GM23338 (cell line): ENCODE measurements around the gene NNMT. TPM values are rescaled to one million over a fixed set of nuclear protein-coding genes. Genes with fewer than 3 reads are reported as not detected.

Source experiments
- ATAC-seq: fragments of 200-7000 bp; cut with Tn5 transposase; 3 replicates; pipeline ENCODE4 v1.9.1; 2020
- DNase-seq: peaks from one replicate; pipeline ENCODE4 v3.0.0-alpha.2; 2015; ENCODE audit warnings: low spot score
- H2AFZ ChIP-seq: fragments of 200-600 bp; sonication (generic); 2 replicates; pipeline ENCODE4 v1.8.0; 2016; ENCODE audit warnings: antibody characterized with exemption, mild to moderate bottlenecking, moderate library complexity
- H3F3A ChIP-seq: fragments of 200-600 bp; sonication (generic); replicated peaks from 2 replicates; pipeline ENCODE4 v1.8.0; 2017; ENCODE audit warnings: antibody characterized with exemption, mixed run types, low read depth
- H3K27ac ChIP-seq: fragments of 200-600 bp; sonication (generic); 2 replicates; pipeline ENCODE4 v1.6.1; 2016; ENCODE audit warnings: low read depth
- H3K27me3 ChIP-seq: fragments of 200-600 bp; sonication (generic); 2 replicates; pipeline ENCODE4 v1.8.0; 2016; ENCODE audit warnings: mild to moderate bottlenecking, mixed run types, moderate library complexity; ENCODE audit not compliant: insufficient read depth
- H3K36me3 ChIP-seq: fragments of 200-600 bp; sonication (generic); 2 replicates; pipeline ENCODE4 v1.8.0; 2016; ENCODE audit warnings: mild to moderate bottlenecking; ENCODE audit not compliant: insufficient read depth
- H3K4me1 ChIP-seq: fragments of 200-600 bp; sonication (generic); 2 replicates; pipeline ENCODE4 v1.8.0; 2016; ENCODE audit warnings: mild to moderate bottlenecking, moderate library complexity; ENCODE audit not compliant: insufficient read depth
- H3K4me2 ChIP-seq: fragments of 200-600 bp; sonication (generic); 2 replicates; pipeline ENCODE4 v1.7.1; 2017; ENCODE audit warnings: mixed run types
- H3K4me3 ChIP-seq: fragments of 200-600 bp; sonication (generic); 2 replicates; pipeline ENCODE4 v1.6.1; 2016; ENCODE audit warnings: mixed run types
- H3K79me2 ChIP-seq: fragments of 200-600 bp; sonication (generic); replicated peaks from 2 replicates; pipeline ENCODE4 v1.8.0; 2017; ENCODE audit warnings: mild to moderate bottlenecking; ENCODE audit not compliant: insufficient read depth
- H3K9me2 ChIP-seq: fragments of 200-600 bp; sonication (generic); 2 replicates; pipeline ENCODE4 v1.8.0; 2017; ENCODE audit not compliant: insufficient read depth
- H4K20me1 ChIP-seq: fragments of 200-600 bp; sonication (generic); replicated peaks from 2 replicates; pipeline ENCODE4 v1.8.0; 2017; ENCODE audit warnings: mild to moderate bottlenecking; ENCODE audit not compliant: insufficient read depth
- H3K27ac Mint-ChIP-seq: 2 replicates; pipeline ENCODE4 v1.8.0; 2020; ENCODE audit warnings: inconsistent platforms, mild to moderate bottlenecking, moderate library complexity, mixed read lengths
- H3K27me3 Mint-ChIP-seq: 3 replicates; pipeline ENCODE4 v1.8.0; 2022; ENCODE audit warnings: low read depth, mild to moderate bottlenecking, moderate library complexity, mixed read lengths, inconsistent platforms; ENCODE audit not compliant: insufficient read depth, poor library complexity
- H3K36me3 Mint-ChIP-seq: 3 replicates; pipeline ENCODE4 v1.8.0; 2021; ENCODE audit warnings: low read depth, mild to moderate bottlenecking, inconsistent platforms, moderate library complexity, mixed read lengths
- H3K4me1 Mint-ChIP-seq: 3 replicates; pipeline ENCODE4 v1.8.0; 2020; ENCODE audit warnings: mild to moderate bottlenecking, inconsistent platforms, mixed read lengths
- H3K4me3 Mint-ChIP-seq: 3 replicates; pipeline ENCODE4 v1.8.0; 2021; ENCODE audit warnings: moderate library complexity, mild to moderate bottlenecking, inconsistent platforms, mixed read lengths
- H3K9me3 Mint-ChIP-seq: 3 replicates; pipeline ENCODE4 v1.8.0; 2020; ENCODE audit warnings: moderate library complexity, mild to moderate bottlenecking, inconsistent platforms, mixed read lengths
- EZH2phosphoT487 ChIP-seq: fragments of 200-600 bp; sonication (generic); IDR thresholded peaks from one replicate; pipeline ENCODE4 v1.8.1; 2018; ENCODE audit warnings: antibody characterized with exemption; ENCODE audit not compliant: unreplicated experiment
- NANOG ChIP-seq: IDR thresholded peaks from 2 replicates; pipeline ENCODE4 v1.6.1; 2016; ENCODE audit warnings: antibody characterized with exemption, borderline replicate concordance
- POLR2AphosphoS5 ChIP-seq: IDR thresholded peaks from 2 replicates; pipeline ENCODE4 v1.6.1; 2016; ENCODE audit warnings: antibody characterized with exemption, low read depth
- REST ChIP-seq: IDR thresholded peaks from one replicate; pipeline ENCODE4 v1.6.1; 2018; ENCODE audit warnings: antibody characterized with exemption; ENCODE audit not compliant: unreplicated experiment
- ZNF114 ChIP-seq: fragments of 250-450 bp; sonication (Bioruptor Pico); IDR thresholded peaks from 2 replicates; pipeline ENCODE4 v1.5.0; 2020; ENCODE audit warnings: mild to moderate bottlenecking, moderate library complexity
- ZNF331 ChIP-seq: fragments of 250-450 bp; sonication (Bioruptor Pico); IDR thresholded peaks from 2 replicates; pipeline ENCODE4 v1.5.0; 2020; ENCODE audit warnings: low read depth, mild to moderate bottlenecking, moderate library complexity
- polyA plus RNA-seq: library from polyadenylated mRNA; unstranded; fragments of >200 nt; fragmentation: Nextera tagmentation; extraction: Ambion mirVana; gene quantifications from 2 replicates; pipeline ENCODE4 v1.2.1, GENCODE V29; 2016
- total RNA-seq: library from RNA; depleted of rRNA; stranded (reverse); fragments of >200 nt; shearing (Covaris generic); gene quantifications from 2 replicates; pipeline ENCODE4 v1.2.3, GENCODE V29; 2014
- TF ChIP-seq, protein P1 (sequence below): fragments of 250-450 bp; sonication (Bioruptor Pico); IDR thresholded peaks from 2 replicates; pipeline ENCODE4 v1.5.0; 2020; ENCODE audit warnings: mild to moderate bottlenecking, moderate library complexity

Gene NNMT
- total and polyA plus RNA-seq, 2 experiments from 2014 or later = 0.40 TPM; not detected in 1

GRCh38 chr11:114291381-114291780, 4.8 kb upstream of the NNMT start (continued):
- TF ChIP-seq REST (no peak), ZNF331 (CRISPR knock-in tag) (no peak)

- Histone ChIP-seq H3K36me3 (no peaks in the 10 kb centered on the region), H3K4me1 (0 out of 2 replicates have a peak, but pooled peaks cover 13% of the 10 kb centered on the region), H3K27ac (no peak overlapping the region), H3K27me3 (no peaks in the 10 kb centered on the region), H3K79me2 (no peaks in the 10 kb centered on the region), H4K20me1 (no peaks in the 10 kb centered on the region), H2AFZ (no peak overlapping the region), H3K4me2 (no peak overlapping the region), H3K4me3 (no peak overlapping the region), H3K9me2 (no peaks in the 10 kb centered on the region), H3F3A (no peaks in the 10 kb centered on the region)
- no peak overlapping the region for H3K4me3 Mint-ChIP-seq
- no peak overlapping the region for H3K27ac Mint-ChIP-seq
- peaks cover 1% of the 10 kb centered on the region for H3K27me3 Mint-ChIP-seq
- H3K36me3 Mint-ChIP-seq = no peaks in the 10 kb centered on the region
- TF ChIP-seq POLR2AphosphoS5 (no peak), EZH2phosphoT487 (no peak)
- peaks cover 15% of the 10 kb centered on the region; the same call in 2 of the 3 replicates for H3K4me1 Mint-ChIP-seq
- DNase-seq = no peak
- no peak for ATAC-seq
- H3K9me3 Mint-ChIP-seq = no peaks in the 10 kb centered on the region
Measured at GRCh38 chr11:114291842-114292680, 4.1 kb upstream of the NNMT start.

DNA sequence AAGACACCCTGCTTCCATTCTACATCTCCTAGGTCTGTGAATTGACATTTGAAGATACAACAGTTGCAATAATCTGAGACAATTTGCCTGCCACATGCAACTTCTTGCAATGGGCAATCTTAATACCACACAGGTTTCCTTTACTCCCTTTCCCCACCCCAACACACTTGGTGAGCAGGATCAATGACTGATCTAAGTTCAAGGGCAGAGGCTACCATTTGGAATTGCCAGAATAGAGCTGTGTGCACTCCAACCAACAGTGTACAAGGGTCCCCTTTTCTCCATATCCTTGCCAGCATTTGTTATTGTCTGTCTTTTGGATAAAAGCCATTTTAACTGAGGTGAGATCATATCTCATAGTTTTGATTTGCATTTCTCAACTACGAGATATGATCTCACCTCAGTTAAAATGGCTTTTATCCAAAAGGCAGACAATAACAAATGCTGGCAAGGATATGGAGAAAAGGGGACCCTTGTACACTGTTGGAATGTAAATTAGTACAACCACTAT, 2.9 kb upstream of the NNMT start:
- Histone ChIP-seq H3K4me2 (no peak overlapping the region), H3K27ac (no peak overlapping the region), H3K79me2 (no peaks in the 10 kb centered on the region), H3K36me3 (no peaks in the 10 kb centered on the region), H2AFZ (no peak overlapping the region), H3K4me1 (0 out of 2 replicates have a peak, but pooled peaks cover 13% of the 10 kb centered on the region), H3K27me3 (no peaks in the 10 kb centered on the region), H3F3A (no peaks in the 10 kb centered on the region), H3K4me3 (no peak overlapping the region), H4K20me1 (no peaks in the 10 kb centered on the region), H3K9me2 (no peaks in the 10 kb centered on the region)
- DNase-seq = no peak
- Mint-ChIP-seq H3K9me3 (no peaks in the 10 kb centered on the region; the same call in 2 of the 3 replicates), H3K4me3 (no peak overlapping the region), H3K27ac (no peak overlapping the region), H3K36me3 (no peaks in the 10 kb centered on the region), H3K27me3 (peaks cover 1% of the 10 kb centered on the region), H3K4me1 (peaks cover 15% of the 10 kb centered on the region; the same call in 2 of the 3 replicates)
- TF ChIP-seq, protein P1, sequence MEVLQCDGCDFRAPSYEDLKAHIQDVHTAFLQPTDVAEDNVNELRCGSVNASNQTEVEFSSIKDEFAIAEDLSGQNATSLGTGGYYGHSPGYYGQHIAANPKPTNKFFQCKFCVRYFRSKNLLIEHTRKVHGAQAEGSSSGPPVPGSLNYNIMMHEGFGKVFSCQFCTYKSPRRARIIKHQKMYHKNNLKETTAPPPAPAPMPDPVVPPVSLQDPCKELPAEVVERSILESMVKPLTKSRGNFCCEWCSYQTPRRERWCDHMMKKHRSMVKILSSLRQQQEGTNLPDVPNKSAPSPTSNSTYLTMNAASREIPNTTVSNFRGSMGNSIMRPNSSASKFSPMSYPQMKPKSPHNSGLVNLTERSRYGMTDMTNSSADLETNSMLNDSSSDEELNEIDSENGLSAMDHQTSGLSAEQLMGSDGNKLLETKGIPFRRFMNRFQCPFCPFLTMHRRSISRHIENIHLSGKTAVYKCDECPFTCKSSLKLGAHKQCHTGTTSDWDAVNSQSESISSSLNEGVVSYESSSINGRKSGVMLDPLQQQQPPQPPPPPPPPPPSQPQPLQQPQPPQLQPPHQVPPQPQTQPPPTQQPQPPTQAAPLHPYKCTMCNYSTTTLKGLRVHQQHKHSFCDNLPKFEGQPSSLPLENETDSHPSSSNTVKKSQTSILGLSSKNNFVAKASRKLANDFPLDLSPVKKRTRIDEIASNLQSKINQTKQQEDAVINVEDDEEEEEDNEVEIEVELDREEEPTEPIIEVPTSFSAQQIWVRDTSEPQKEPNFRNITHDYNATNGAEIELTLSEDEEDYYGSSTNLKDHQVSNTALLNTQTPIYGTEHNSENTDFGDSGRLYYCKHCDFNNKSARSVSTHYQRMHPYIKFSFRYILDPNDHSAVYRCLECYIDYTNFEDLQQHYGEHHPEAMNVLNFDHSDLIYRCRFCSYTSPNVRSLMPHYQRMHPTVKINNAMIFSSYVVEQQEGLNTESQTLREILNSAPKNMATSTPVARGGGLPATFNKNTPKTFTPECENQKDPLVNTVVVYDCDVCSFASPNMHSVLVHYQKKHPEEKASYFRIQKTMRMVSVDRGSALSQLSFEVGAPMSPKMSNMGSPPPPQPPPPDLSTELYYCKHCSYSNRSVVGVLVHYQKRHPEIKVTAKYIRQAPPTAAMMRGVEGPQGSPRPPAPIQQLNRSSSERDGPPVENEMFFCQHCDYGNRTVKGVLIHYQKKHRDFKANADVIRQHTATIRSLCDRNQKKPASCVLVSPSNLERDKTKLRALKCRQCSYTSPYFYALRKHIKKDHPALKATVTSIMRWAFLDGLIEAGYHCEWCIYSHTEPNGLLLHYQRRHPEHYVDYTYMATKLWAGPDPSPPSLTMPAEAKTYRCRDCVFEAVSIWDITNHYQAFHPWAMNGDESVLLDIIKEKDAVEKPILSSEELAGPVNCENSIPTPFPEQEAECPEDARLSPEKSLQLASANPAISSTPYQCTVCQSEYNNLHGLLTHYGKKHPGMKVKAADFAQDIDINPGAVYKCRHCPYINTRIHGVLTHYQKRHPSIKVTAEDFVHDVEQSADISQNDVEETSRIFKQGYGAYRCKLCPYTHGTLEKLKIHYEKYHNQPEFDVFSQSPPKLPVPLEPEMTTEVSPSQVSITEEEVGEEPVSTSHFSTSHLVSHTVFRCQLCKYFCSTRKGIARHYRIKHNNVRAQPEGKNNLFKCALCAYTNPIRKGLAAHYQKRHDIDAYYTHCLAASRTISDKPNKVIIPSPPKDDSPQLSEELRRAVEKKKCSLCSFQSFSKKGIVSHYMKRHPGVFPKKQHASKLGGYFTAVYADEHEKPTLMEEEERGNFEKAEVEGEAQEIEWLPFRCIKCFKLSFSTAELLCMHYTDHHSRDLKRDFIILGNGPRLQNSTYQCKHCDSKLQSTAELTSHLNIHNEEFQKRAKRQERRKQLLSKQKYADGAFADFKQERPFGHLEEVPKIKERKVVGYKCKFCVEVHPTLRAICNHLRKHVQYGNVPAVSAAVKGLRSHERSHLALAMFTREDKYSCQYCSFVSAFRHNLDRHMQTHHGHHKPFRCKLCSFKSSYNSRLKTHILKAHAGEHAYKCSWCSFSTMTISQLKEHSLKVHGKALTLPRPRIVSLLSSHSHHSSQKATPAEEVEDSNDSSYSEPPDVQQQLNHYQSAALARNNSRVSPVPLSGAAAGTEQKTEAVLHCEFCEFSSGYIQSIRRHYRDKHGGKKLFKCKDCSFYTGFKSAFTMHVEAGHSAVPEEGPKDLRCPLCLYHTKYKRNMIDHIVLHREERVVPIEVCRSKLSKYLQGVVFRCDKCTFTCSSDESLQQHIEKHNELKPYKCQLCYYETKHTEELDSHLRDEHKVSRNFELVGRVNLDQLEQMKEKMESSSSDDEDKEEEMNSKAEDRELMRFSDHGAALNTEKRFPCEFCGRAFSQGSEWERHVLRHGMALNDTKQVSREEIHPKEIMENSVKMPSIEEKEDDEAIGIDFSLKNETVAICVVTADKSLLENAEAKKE = no peak
- TF ChIP-seq ZNF114 (CRISPR knock-in tag) (no peak), NANOG (no peak)
- no peak for ATAC-seq
